SK-N-MC (cell line): ENCODE results near the gene XRN2.

Source experiments
- EZH2 ChIP-seq: fragments of 200-600 bp; sonication (generic); IDR thresholded peaks from one replicate; pipeline ENCODE4 v1.6.1; 2017; ENCODE audit warnings: antibody characterized with exemption
- FOXP2 ChIP-seq: optimal IDR thresholded peaks from 2 replicates; pipeline ENCODE3; 2011; ENCODE audit warnings: mild to moderate bottlenecking, moderate library complexity; ENCODE audit not compliant: insufficient read depth; ENCODE audit errors: extremely low read length, control extremely low read depth
- POLR2AphosphoS5 ChIP-seq: IDR thresholded peaks from 2 replicates; pipeline ENCODE4 v1.6.1; 2012; ENCODE audit warnings: mild to moderate bottlenecking, low read depth, low read length, borderline replicate concordance

GRCh38 chr20:21393816-21394519 lies 90.8 kb downstream of the XRN2 start:
- TF ChIP-seq POLR2AphosphoS5 (no peak), EZH2 (no peak), FOXP2 (no peak)
